ENCODE data around the gene C1QTNF6. TPM values are rescaled to one million over a fixed set of nuclear protein-coding genes. Genes with fewer than 3 reads are reported as not detected.

C1QTNF6 gene
- total RNA-seq, 2 experiments from 2014 or later = 2.9 to 3.4 TPM

DNA sequence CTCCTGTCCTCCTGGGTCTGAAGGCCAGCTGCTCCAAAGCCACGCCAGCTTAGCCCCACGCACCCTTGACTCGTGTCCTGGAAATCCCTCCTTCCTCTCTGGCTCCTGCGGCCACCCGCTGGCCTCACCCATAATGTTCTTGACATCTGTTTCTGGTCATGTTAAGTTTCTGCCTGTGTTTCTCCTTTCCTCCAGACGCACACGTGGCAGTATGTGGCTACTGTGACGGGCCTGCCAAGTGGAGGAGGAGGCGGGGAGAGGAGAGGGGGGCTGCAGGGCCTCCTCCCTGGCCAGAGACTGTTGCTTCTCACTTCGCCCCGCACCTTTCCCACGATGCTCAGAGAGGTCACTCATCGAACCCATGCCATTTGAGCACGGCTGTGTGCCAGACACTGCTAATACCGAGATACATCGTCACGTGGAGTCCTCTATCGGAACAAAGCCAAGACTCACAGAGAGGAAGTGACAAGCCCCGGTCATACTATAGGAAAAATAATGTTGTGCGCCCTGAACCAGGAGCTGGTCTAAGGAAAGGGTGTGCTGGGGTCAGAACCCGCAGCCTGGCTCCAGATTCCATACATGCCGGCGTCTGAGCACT is 11.5 kb downstream of the C1QTNF6 start:
- ChIA-PET CTCF (interaction anchor here (0.6 to 2.6 kb wide), 2 partner anchors 9 to 11 kb away, joined by 3 to 17 read pairs; no protein-coding TSS in a partner anchor), POLR2A (no interaction called here)

DNA sequence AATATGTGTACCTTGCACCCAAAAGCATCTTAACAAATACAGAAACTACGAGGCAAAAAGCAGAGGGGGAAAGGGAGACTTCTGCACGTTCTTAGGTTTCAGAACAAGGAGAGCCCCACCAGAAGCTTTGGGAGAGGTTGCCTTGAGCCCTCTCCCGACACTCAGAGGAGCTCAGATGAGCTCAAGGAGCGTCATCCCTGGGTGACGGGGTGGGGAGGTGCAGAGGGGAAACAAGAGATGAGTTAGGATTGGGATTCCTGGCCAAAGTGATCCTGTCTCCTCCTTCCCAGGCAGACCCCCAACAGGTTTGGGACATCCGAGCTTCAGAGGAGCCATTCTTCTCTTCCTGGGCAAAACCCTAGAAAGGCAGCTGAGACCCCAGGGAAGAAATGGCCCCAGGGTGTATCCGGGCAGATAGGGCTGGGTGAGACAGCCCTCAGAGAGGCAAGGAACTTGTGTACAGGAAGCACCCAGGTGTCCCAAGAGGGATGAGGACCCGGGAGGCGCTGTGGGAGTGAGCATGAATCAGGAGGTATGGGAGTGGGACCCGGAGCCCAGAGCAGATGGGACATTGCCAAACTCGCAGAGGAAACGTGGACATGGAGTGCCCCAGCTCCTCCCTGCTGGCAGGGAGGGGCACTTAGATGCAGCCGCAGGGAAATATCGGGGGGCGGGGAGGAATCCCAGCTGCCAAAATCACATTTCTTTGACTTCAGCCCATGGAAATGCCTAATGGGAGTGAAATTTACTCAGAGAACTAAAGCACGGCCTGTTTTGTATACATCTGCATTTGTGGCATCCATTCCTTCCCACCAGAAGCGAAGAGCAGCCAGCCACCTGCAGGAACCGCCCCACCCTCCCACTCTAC is 12.4 kb downstream of the C1QTNF6 start:
- ChIA-PET POLR2A (no interaction called here), CTCF (interaction anchor here (0.6 to 1.5 kb wide), 2 partner anchors 10 to 22 kb away, joined by 3 read pairs; no protein-coding TSS in a partner anchor)

DNA sequence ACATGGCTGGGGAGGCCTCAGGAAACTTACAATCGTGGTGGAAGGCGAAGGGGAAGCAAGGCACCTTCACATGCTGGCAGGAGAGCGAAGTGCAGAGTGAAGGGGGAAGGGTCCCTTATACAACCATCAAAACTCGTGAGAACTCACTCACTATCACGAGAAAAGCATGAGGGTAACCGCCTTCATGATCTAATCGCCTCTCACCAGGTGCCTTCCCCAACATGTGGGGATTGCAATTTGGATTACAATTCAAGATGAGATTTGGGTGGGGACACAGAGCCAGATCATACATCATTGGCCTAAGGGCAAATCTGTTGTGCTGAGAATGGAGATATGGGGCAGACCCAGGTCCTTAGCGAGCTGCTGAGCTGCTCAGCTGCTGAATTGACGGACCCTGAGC is 13.1 kb downstream of the C1QTNF6 start:
- ChIA-PET CTCF (interaction anchor here (1.5 kb wide), 1 partner anchor 23 kb away, joined by 3 read pairs; no protein-coding TSS in a partner anchor), POLR2A (no interaction called here)

DNA sequence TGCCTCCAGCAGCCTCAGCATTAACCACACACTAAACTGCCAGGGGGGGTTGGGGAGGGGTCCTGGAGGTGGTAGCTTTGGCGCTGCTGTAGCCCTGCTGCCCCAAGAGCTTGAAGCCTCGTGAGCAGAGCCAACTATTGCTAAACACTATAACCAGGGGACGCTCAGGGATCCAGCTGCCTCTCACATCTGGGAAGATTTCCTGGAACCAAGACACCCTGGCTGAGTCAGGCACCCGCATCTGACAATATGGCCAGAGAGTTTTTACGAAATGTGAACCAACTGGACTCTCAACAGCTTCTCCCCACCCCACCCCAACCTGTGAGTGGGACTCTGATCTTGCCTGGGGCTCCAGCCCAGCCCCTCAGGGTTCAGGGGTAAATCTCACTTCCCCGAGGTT is 14.3 kb downstream of the C1QTNF6 start:
- CTCF ChIA-PET = interaction anchor here (1.9 to 2.4 kb wide), 2 partner anchors 13 to 26 kb away, joined by 5 to 12 read pairs; no protein-coding TSS in a partner anchor
- POLR2A ChIA-PET = no interaction called here

DNA sequence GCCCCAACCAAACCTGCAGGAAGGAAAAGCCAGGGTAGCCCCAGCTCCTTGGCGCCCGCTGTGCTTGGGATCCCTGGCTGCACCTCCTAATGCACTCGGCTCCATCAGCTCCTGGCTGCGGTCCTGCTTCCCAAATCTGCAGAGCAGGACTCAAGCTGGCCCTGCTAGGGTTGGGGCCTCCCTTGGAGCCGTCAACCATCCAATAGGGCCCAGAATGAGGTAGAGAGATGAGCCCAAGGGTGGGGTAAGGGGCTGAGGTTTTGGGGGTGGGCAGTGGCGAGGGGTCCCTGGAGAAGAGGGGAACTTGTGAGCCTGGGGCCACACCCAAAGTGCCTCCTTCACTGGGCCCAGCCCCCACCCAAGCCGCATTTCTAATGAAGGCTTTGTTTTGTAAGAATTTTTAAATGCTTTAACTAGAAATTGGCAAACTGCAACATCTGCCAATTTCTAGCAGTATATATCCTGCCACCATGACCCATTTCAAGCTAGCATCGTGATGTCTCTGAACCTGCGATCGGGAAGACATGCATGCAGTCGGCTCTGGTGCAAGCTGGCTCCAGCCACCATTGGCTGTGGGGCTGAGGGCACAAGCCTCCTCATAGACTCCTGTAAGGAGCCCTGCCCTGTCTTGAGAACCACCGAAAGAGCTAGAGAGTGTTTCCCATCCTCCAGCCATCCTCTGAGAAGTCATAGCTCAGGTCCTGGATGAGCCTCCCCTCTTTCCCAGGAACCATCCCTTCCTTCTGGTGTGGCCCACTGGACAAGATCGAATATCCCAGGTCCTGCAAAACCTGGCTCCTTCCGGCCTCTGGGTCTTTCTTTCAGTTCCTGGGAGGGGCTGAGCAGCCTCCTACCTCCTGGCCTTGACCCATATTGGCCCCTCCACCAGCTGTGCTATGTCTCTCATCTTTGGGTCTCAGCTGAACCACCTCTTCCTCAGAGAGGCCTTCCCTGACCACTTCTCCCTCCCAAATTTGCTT is 15.5 kb downstream of the C1QTNF6 start:
- ChIA-PET POLR2A (no interaction called here), CTCF (interaction anchor here (0.7 to 2.4 kb wide), 4 partner anchors 11 to 70 kb away, joined by 3 to 12 read pairs (median 4); no protein-coding TSS in a partner anchor)

DNA sequence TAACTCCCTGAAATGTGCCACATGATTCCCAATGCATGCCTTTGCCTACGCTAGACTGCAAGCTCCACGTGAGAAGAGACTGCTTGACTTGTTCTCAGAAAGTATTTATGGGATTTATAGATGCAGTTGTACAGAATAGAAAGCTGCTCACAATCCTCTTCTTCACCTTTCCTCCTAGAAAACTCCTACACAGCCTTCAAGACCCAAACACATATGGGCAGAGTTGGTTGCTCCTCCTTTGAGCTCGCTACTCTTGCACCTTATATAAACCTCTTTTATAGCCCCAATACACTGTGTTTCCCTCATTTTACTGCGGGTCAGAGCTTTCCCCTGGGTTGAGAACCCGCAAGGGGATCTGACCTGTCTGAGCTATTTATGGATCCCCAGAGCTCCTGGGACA is 16.4 kb downstream of the C1QTNF6 start:
- ChIA-PET POLR2A (no interaction called here), CTCF (interaction anchor here (0.6 to 2.4 kb wide), 4 partner anchors 12 to 124 kb away, joined by 3 to 12 read pairs (median 3); no protein-coding TSS in a partner anchor)

DNA sequence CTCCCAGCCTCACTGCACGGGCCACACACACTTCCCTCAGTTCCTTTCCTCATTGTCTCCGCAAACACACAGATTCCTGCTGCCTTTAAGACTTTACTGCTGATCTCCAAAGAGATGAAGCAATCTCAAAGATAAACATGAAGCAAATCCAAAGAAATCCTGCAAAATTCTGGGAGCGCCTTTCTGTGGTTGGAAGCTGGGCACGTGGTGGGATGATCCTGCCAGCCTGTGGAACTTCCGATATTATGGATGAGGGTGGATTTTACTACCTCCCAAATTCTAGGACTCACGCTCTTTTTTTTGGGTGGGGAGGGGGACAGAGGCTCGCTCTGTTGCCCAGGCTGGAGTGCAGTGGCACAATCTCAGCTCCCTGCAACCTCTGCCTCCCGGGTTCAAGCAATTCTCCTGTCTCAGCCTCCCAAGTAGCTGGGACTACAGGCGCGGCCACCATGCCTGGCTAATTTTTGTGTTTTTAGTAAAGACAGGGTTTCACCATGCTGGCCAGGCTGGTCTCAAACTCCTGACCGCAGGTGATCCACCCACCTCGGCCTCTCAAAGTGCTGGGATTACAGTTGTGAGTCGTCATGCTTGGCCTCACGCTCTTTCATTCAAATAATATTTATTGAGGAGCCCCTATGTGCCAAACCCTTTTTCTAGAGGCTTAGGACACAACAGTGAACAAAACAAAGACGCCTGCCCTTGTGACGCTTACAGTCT is 17.2 kb downstream of the C1QTNF6 start:
- CTCF ChIA-PET = interaction anchor here (0.8 to 2.4 kb wide), 3 partner anchors 11 to 93 kb away, joined by 3 to 12 read pairs (median 3); no protein-coding TSS in a partner anchor
- POLR2A ChIA-PET = interaction anchor here (0.7 to 0.9 kb wide), 2 partner anchors 16 to 71 kb away, joined by 3 read pairs; no protein-coding TSS in a partner anchor

DNA sequence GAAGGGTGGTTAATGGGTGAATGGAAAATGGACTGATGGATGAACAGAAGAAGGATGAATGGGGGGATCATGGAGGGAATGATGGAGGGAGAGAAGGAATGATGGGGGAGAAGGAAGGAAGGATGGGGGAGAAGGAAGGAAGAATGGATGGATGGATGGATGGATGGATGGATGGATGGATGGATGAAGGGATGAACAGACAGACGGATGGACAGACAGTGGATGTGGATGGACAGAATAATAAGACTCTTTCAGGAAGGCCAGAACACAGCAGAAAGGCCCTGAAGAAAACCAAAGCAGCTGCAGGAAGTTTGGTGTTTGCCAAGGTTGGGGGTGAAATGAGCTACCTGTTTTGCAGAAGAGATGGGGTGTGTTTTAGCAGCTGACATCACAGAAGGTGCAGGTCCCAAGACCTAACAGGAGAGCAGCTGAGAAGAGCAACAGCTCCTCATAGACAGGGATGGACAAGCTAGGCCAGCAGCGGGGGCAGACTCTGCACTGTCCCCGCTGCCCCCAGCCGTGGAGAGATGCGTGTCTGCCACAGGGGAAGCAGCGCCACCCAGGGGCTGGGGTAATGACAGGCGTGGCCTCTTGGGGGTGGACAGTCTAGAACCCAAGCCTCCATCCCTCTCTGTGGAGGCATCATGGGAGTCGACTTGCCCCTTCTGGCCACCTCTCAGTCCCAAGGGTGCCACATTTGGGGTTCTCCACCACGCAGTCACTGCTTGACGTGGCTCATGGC is 17.9 kb downstream of the C1QTNF6 start:
- CTCF ChIA-PET = interaction anchor here (1.1 kb wide), 1 partner anchor 92 kb away, joined by 3 read pairs; no protein-coding TSS in a partner anchor
- POLR2A ChIA-PET = interaction anchor here (0.7 to 0.9 kb wide), 2 partner anchors 17 to 72 kb away, joined by 3 read pairs; no protein-coding TSS in a partner anchor

DNA sequence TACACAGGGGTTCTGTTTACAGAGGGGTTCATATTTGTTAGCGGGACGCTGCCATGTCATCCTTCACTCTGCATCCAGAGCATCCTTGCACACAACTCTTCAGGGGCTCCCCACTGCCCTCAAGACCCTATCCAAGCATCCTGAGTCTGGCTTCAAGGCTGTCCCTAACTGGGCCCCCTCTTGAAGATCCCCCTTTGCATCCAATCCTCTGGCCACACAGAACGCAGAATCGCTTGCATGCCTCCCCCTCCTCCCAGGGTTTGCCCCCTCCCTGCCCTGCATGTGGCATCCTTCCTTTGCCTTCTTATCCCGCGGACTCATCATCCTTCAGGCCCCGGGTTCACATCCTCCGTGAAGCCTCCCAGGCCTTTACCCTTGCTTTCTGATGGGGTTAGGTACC is 18.6 kb downstream of the C1QTNF6 start:
- ChIA-PET CTCF (interaction anchor here (1.1 kb wide), 1 partner anchor 91 kb away, joined by 3 read pairs; no protein-coding TSS in a partner anchor), POLR2A (no interaction called here)

DNA sequence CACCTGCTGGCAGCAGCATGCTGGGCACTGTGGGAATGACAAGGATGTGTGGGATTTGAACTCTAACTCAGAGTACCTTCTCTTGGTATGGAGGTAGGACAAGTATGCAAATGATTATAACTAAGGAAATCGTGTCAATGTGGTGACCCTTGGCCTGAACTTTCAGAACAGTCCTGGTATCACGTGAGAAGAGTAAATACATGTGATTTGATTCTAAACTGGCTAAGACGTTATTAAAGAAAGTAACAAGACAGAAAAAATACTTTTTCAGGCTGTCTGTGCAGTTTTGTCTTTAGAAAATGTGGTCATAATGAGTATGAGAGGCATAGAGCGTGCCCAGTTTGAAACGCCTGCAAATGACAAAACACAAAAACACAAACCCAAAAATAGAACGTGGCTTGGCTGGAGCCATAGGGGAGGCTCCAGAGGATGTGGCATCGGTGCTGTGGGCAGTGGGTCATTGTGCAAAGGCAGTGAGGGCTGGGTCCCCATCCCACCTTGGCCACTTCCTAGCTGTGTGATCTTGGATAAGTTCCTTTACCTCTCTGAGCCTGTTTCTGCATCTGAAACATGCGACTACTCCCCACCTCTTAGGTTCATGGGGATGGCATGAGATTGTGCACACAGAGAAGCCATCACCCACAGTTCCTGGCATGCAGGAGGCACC is 19.9 kb downstream of the C1QTNF6 start:
- POLR2A ChIA-PET = interaction anchor here (9.3 kb wide), 1 partner anchor 20 kb away, joined by 161 read pairs; the partner anchor contains the start of gene IL2RB
- CTCF ChIA-PET = interaction anchor here (1.2 to 9.3 kb wide), 7 partner anchors 10 to 88 kb away, joined by 3 to 119 read pairs (median 7); partner anchors contain the start of gene IL2RB

DNA sequence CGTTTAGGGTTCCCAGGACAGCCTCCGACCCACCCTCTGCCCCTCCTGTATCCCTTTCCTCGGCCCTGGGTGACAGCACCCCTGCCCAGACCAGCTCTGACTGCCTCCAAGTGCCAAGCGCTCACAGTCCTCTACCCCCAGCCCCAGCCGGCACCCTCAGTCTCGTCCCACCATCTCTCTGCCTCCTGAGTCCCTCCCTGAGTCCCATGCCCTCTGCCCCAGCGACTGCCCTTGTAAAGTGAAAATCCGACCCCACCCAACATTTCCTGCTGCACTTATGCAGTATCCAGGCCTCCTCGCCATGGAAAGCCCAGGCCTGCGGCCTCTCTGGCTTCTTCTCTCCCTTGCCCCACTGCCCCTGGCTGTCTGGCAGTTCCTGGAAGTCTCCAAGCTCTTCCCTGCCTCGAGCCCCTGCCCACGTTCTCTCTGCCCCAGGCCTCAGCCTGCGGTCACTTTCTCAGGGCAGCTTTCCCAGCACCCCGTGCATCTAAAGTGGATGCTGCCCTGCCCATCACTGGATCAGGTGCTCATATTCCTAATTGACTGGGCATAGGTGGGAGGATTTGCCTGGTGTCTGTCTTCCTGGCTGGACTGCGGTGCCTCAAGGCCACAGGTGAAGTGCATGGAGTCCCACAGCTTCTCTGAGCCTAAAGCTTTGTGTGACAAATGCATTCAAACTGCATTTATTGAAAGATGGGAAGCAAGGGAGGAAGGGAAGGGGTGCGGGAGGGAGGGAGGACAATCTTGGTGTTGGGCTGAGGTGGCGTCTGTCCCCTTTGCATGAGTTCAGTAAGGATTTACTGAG is 20.7 kb downstream of the C1QTNF6 start:
- CTCF ChIA-PET = interaction anchor here (0.6 to 9.3 kb wide), 15 partner anchors 10 to 190 kb away, joined by 3 to 119 read pairs (median 5); partner anchors contain the start of genes IL2RB, MPST and TST
- POLR2A ChIA-PET = interaction anchor here (0.6 to 9.3 kb wide), 3 partner anchors 16 to 32 kb away, joined by 3 to 161 read pairs (median 4); partner anchors contain the start of gene IL2RB

DNA sequence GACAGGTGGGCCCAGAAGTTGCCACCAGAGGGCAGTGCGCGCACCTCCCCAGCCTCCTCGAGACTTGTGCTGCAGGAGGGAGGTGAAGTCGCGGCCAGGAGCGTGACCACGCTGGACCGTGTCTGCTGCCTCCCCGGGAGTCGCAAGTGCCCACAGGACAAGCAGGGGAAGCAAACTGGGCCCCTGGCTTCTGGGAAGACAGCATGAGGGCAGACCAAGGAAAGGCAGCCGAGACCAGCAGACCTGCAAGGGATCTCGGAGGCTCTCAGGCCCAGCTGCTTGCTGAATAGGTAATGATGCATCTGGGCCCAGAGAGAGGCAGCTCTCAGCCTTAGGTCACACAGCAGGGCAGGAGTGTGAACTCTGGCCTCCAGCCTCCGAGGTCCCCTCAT is 21.4 kb downstream of the C1QTNF6 start:
- ChIA-PET POLR2A (interaction anchor here (0.7 to 9.3 kb wide), 3 partner anchors 19 to 87 kb away, joined by 3 to 161 read pairs (median 9); partner anchors contain the start of gene IL2RB), CTCF (interaction anchor here (0.6 to 9.3 kb wide), 16 partner anchors 11 to 189 kb away, joined by 3 to 119 read pairs (median 5); partner anchors contain the start of genes IL2RB, MPST and TST)

DNA sequence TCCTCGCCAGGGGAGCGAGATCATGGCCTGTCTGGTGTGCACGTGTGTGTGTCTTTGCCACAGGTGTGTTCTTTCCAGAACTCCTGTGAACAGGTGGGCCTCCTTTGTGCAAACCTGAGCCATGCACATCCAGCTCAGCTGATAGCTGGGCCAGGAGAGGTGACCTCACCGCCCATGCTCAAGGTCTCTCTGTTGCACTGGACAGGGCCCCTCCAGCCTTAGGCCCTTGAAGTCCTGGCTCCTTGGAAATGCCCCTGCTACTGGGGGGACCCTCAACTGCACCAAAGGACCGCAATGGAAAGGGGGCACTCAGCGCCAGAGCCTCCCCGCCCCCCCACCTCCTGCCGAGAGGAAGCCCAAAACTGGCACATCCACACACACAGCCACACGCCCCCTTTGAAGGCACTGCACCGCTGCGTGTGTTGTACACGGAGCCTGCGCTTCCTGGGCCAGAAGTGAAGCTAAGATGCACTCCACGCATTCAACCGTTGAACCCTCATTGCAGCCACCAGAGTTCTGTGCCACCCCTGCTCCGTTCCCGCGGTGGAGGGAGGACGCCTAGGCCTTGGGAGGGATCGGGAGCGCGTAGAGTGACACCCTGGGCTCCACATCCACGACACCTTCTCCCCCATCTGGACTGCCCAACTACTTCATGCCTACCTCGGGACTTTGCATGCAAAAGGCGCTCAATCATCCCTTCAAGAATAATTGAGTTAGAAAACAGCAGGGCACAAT is 21.9 kb downstream of the C1QTNF6 start:
- POLR2A ChIA-PET = interaction anchor here (0.7 to 9.3 kb wide), 4 partner anchors 18 to 87 kb away, joined by 3 to 161 read pairs (median 6); partner anchors contain the start of gene IL2RB
- CTCF ChIA-PET = interaction anchor here (0.9 to 9.3 kb wide), 17 partner anchors 10 to 189 kb away, joined by 3 to 119 read pairs (median 3); partner anchors contain the start of genes IL2RB, MPST and TST

DNA sequence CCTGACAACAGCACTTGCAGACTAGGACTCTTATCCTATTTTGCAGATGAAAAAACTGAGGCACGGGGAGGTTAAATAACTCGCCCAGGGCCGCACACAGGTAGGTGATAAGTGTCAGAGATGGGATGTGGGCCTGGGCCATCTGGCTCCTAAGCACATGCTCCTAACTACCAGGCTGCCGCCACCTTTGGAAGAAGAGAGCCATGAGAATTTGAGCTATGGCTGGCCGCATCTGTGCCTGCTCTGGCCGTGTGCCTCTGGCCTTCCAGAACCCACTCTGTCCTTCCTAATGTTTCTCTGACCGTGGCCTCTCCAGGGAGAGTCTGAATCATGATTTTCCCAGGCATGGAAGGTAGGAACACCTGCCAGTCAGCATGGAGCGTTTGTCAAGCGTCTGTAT is 23.0 kb downstream of the C1QTNF6 start:
- POLR2A ChIA-PET = interaction anchor here (1.0 to 9.3 kb wide), 3 partner anchors 17 to 85 kb away, joined by 3 to 161 read pairs (median 3); partner anchors contain the start of gene IL2RB
- CTCF ChIA-PET = interaction anchor here (1.1 to 9.3 kb wide), 9 partner anchors 9 to 95 kb away, joined by 3 to 119 read pairs (median 4); partner anchors contain the start of gene IL2RB
